Kidney (tissue), 14 donors: Measurements from ENCODE around the gene VBP1. TPM values are rescaled to one million over a fixed set of nuclear protein-coding genes. Genes with fewer than 3 reads are reported as not detected.

Experiments used
- DNase-seq, 5 donors: peaks; one replicate each; pipeline ENCODE4 v3.0.0-alpha.2; 2013 to 2020
- FAIRE-seq: peaks from 2 replicates; lab custom pipeline; 2012; peaks lifted over from hg19 to GRCh38; lab: Jason Lieb, UNC
- H3K27ac ChIP-seq, 2 donors: one replicate each; pipeline ENCODE4 v1.7.0; 2013; ENCODE audit warnings: low read depth in 2 of 2, low read length in 2 of 2, inconsistent platforms in 1 of 2
- H3K27me3 ChIP-seq: one replicate; pipeline ENCODE4 v1.7.1; 2013; ENCODE audit warnings: low read length, inconsistent platforms; ENCODE audit not compliant: control insufficient read depth, insufficient read depth
- H3K36me3 ChIP-seq, 3 donors: one replicate each; pipeline versions ENCODE4 v1.7.0 to v1.7.1; 2013; ENCODE audit warnings: low read length in 3 of 3, control low read depth in 1 of 3, inconsistent platforms in 1 of 3; ENCODE audit not compliant: insufficient read depth in 3 of 3, control insufficient read depth in 2 of 3
- H3K4me1 ChIP-seq, 3 donors: one replicate each; pipeline versions ENCODE4 v1.7.0 to v1.7.1; 2013; ENCODE audit warnings: low read length in 3 of 3, inconsistent platforms in 1 of 3, low read depth in 1 of 3; ENCODE audit not compliant: control insufficient read depth in 2 of 3, insufficient read depth in 2 of 3
- H3K4me3 ChIP-seq, 3 donors: one replicate each; pipeline versions ENCODE4 v1.7.0 to v1.8.1; 2013; ENCODE audit warnings: low read length in 3 of 3, control low read depth in 1 of 3, inconsistent platforms in 1 of 3
- H3K9ac ChIP-seq, 3 donors: one replicate each; pipeline versions ENCODE4 v1.7.0 to v1.7.1; 2013; ENCODE audit warnings: low read length in 3 of 3, control low read depth in 1 of 3, inconsistent platforms in 1 of 3
- H3K9me3 ChIP-seq, 3 donors: one replicate each; pipeline versions ENCODE4 v1.7.0 to v1.7.1; 2013; ENCODE audit warnings: low read length in 3 of 3, control low read depth in 1 of 3, inconsistent platforms in 1 of 3; ENCODE audit not compliant: control insufficient read depth in 2 of 3, insufficient read depth in 1 of 3
- intact Hi-C: fragments of 100-400 bp; cut with DNase I; formaldehyde crosslinking; loops from one replicate; pipeline ENCODE4 v1.11.1; 2022
- polyA plus RNA-seq: library from polyadenylated mRNA; stranded (reverse); fragments of 350-450 nt; fragmentation: Illumina TruSeq; extraction: RNeasy Lipid Tissue Mini Kit (QIAGEN cat#74804); gene quantifications from one replicate; pipeline ENCODE4 v1.2.3, GENCODE V29; 2014; ENCODE audit warnings: low read depth, low replicate concordance; ENCODE audit not compliant: insufficient read depth
- total RNA-seq: library from RNA; stranded (reverse); fragmentation: NEBNext Ultra II Directional; extraction: Animal tissue kit (Norgen Biotek cat#: 25700); gene quantifications from one replicate; pipeline ENCODE4 v1.2.1, GENCODE V29; 2021
- TF ChIP-seq, protein P1 (sequence below): IDR thresholded peaks from 3 replicates; pipeline ENCODE4 v1.5.1; 2012; ENCODE audit warnings: mild to moderate bottlenecking, moderate library complexity, borderline replicate concordance; ENCODE audit not compliant: insufficient read depth; ENCODE audit errors: extremely low read depth
- donor health status: control.
- donor health status: control.
- donor health status: control.
- donor health status: control.
- donor health status: control.
- donor health status: DM: yes; HTN: yes; CAD: no.
- donor health status: Normal renal cell carcinoma (clear cell type).

Gene VBP1
- total and polyA plus RNA-seq, 2 donors from 2014 or later, result 38.4 to 53.8 TPM

DNA sequence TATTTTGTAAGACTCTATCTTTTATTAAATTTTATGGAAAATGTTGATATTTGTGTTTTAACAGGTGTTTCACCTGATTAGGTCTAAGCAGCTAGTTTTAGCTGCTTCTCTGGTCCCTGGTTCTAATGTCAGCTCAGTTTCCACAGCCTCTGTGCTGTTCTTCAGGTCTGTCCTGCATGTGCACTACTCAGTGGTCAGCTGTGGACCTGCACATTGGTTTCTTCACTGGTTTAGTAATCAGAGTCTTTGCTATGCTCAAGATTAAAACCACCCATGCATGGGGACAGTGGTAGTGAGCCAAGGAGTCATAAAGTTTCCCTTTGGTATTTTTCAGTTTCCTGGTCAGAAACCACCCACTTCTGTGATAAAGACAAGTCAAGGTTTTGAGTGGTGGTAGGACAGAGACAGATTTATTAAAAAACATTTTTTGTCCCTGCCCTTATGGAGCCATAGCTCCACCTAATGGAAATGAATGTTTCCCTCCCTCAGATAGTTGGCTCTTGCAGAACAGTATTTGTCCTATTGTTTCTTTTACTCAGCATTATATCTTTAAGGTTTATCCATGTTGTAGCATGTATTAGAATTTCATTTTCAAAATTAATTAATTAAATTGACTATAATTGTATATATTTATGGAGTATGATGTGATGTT is 36.8 kb upstream of the VBP1 start:
- TF ChIP-seq, protein P1, sequence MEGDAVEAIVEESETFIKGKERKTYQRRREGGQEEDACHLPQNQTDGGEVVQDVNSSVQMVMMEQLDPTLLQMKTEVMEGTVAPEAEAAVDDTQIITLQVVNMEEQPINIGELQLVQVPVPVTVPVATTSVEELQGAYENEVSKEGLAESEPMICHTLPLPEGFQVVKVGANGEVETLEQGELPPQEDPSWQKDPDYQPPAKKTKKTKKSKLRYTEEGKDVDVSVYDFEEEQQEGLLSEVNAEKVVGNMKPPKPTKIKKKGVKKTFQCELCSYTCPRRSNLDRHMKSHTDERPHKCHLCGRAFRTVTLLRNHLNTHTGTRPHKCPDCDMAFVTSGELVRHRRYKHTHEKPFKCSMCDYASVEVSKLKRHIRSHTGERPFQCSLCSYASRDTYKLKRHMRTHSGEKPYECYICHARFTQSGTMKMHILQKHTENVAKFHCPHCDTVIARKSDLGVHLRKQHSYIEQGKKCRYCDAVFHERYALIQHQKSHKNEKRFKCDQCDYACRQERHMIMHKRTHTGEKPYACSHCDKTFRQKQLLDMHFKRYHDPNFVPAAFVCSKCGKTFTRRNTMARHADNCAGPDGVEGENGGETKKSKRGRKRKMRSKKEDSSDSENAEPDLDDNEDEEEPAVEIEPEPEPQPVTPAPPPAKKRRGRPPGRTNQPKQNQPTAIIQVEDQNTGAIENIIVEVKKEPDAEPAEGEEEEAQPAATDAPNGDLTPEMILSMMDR, result no peak
- Histone ChIP-seq H3K27ac (no peak overlapping the region), H3K36me3 (no peaks in the 10 kb centered on the region), H3K4me1 (no peaks in the 10 kb centered on the region), H3K27me3 (no peaks in the 10 kb centered on the region), H3K4me3 (no peak overlapping the region), H3K9ac (no peak overlapping the region), H3K9me3 (no peaks in the 10 kb centered on the region)
- intact Hi-C loops, result no loop called here
- peak; percentile 50 for FAIRE-seq
- DNase-seq, result no peak

DNA sequence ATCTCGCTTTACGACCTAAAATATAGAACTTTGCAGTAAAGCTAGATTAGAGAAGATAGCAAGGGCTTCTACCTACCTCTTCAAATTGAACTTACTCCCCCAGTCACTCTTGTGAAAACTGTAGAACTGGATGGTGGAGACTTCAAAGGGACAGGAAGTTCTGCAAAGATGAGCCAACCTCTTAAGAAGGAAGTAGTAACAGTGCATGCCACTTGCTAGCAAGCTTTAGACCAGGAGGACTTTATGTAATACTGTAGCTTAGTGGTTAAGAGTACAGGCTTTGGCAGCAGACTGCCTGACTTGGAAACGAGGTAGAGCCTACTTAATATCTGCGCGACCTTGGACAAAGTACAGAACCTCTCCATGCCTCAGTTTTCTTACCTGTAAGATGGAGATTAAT is 27.5 kb upstream of the VBP1 start:
- Histone ChIP-seq H3K27me3 (no peaks in the 10 kb centered on the region), H3K4me1 (no peaks in the 10 kb centered on the region), H3K9me3 (no peaks in the 10 kb centered on the region), H3K36me3 (no peaks in the 10 kb centered on the region), H3K9ac (no peak overlapping the region), H3K4me3 (no peak overlapping the region), H3K27ac (no peak overlapping the region)
- intact Hi-C loops, result no loop called here
- DNase-seq (no peak), FAIRE-seq (no peak)
- TF ChIP-seq, protein P1, result no peak

DNA sequence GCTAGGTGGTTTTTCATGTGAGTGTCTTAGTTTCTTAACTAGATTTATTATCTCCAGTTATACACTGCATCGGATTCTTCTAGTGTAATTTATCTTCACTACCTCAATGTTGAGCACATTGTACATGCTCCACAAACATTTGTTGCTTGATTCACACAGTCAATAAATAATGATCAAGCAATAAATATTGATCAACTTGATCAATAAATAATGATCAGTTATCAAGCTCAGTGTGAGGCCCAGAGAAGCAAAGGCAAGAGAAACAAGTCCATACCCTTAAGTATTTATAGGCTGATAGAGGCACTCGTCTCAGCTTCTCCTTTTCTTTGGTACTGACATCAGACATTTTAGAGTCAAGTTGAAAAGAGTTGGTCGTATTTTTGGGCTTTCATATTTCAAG is 5.1 kb upstream of the VBP1 start:
- TF ChIP-seq, protein P1, result no peak
- intact Hi-C loops, result no loop called here

More for the DNA sequence above, 5.1 kb upstream of the VBP1 start:
- H3K4me3 ChIP-seq, result no peak overlapping the region
- peaks cover 0 to 7% (median 0%) of the 10 kb centered on the region in 3 donors for H3K4me1 ChIP-seq
- no peaks in the 10 kb centered on the region for H3K27me3 ChIP-seq
- no peak overlapping the region for H3K27ac ChIP-seq
- H3K9me3 ChIP-seq, result no peaks in the 10 kb centered on the region
- no peak overlapping the region for H3K9ac ChIP-seq
- DNase-seq (no peak), FAIRE-seq (no peak)
- no peaks in the 10 kb centered on the region for H3K36me3 ChIP-seq
